HEK293 (cell line): ENCODE measurements around the gene CCR3.

ENCODE experiments used
- CTCF ChIA-PET: fragments of 350-600 bp; formaldehyde crosslinking; extraction: SDS; loops from one replicate; lab custom pipeline; 2021; ENCODE audit warnings: antibody characterized with exemption; lab: Yijun Ruan, JAX
- POLR2A ChIA-PET: fragments of 300-600 bp; formaldehyde crosslinking; extraction: SDS; loops from one replicate; lab custom pipeline; 2020; ENCODE audit warnings: antibody characterized with exemption, inconsistent platforms; lab: Yijun Ruan, JAX
- H3K27ac ChIP-seq: fragments of 200-500 bp; sonication (Bioruptor generic); 2 replicates; pipeline ENCODE4 v1.5.1; 2014; ENCODE audit warnings: low read depth, low read length, control low read depth, inconsistent platforms; ENCODE audit errors: extremely low read depth
- H3K36me3 ChIP-seq, 2 experiments: fragments of 200-500 bp in 1 of 2; sonication (Bioruptor generic) in 1 of 2; 1 replicate in 1 of 2; 2 replicates in 1 of 2; pipeline ENCODE4 v1.5.1; 2014 to 2017; ENCODE audit warnings: inconsistent platforms in 2 of 2, low read length in 2 of 2; ENCODE audit not compliant: control insufficient read depth in 2 of 2, insufficient read depth in 1 of 2
- H3K4me1 ChIP-seq: fragments of 200-500 bp; sonication (Bioruptor generic); 2 replicates; pipeline ENCODE4 v1.5.1; 2014; ENCODE audit warnings: mild to moderate bottlenecking, low read length, inconsistent platforms; ENCODE audit not compliant: control insufficient read depth, insufficient read depth
- H3K4me3 ChIP-seq: 2 replicates; pipeline ENCODE4 v1.5.1; 2011; ENCODE audit warnings: low read depth, mild to moderate bottlenecking, control low read depth, low read length, moderate library complexity
- H3K9me3 ChIP-seq: fragments of 200-500 bp; sonication (Bioruptor generic); 2 replicates; pipeline ENCODE4 v1.5.1; 2014; ENCODE audit warnings: low read depth, low read length, inconsistent platforms; ENCODE audit not compliant: control insufficient read depth, insufficient read depth
- BCL11A ChIP-seq: fragments of 450-650 bp; formaldehyde crosslinking; IDR thresholded peaks from 2 replicates; pipeline ENCODE4 v1.5.1; 2016; ENCODE audit warnings: low read depth, missing biosample characterization, missing genetic modification characterization
- EGR2 ChIP-seq: fragments of 450-650 bp; formaldehyde crosslinking; IDR thresholded peaks from 2 replicates; pipeline ENCODE4 v1.5.1; 2016; ENCODE audit warnings: low read depth, missing biosample characterization, missing genetic modification characterization
- GLI2 ChIP-seq: fragments of 450-650 bp; formaldehyde crosslinking; IDR thresholded peaks from 2 replicates; pipeline ENCODE4; 2017; ENCODE audit warnings: missing biosample characterization, missing genetic modification characterization, low read depth, borderline replicate concordance
- HOXD13 ChIP-seq: sonication (generic); formaldehyde crosslinking; IDR thresholded peaks from 2 replicates; pipeline ENCODE4 v1.8.0; 2022; ENCODE audit warnings: missing genetic modification reagents, borderline replicate concordance
- OVOL3 ChIP-seq: fragments of 450-650 bp; formaldehyde crosslinking; IDR thresholded peaks from 2 replicates; pipeline ENCODE4 v1.5.1; 2016; ENCODE audit warnings: missing biosample characterization, missing genetic modification characterization
- SETDB1 ChIP-seq: IDR thresholded peaks from one replicate; pipeline ENCODE4 v1.6.1; 2017; ENCODE audit warnings: mild to moderate bottlenecking, low read length, moderate library complexity, mixed read lengths; ENCODE audit not compliant: insufficient read length
- ZBTB20 ChIP-seq: fragments of 450-650 bp; formaldehyde crosslinking; IDR thresholded peaks from 2 replicates; pipeline ENCODE4 v1.5.1; 2016; ENCODE audit warnings: missing biosample characterization, missing genetic modification characterization
- ZNF221 ChIP-seq: fragments of 450-650 bp; formaldehyde crosslinking; IDR thresholded peaks from 2 replicates; pipeline ENCODE4 v1.5.1; 2017; ENCODE audit warnings: missing biosample characterization, missing genetic modification characterization, borderline replicate concordance
- ZNF223 ChIP-seq: fragments of 450-650 bp; formaldehyde crosslinking; IDR thresholded peaks from 2 replicates; pipeline ENCODE4 v1.5.1; 2016; ENCODE audit warnings: missing biosample characterization, missing genetic modification characterization
- ZNF366 ChIP-seq: fragments of 450-650 bp; formaldehyde crosslinking; conservative IDR thresholded peaks from 2 replicates; pipeline ENCODE4 v1.5.1; 2016; ENCODE audit warnings: missing biosample characterization, missing genetic modification characterization
- ZNF37A ChIP-seq: fragments of 450-650 bp; IDR thresholded peaks from 2 replicates; pipeline ENCODE4 v1.5.1; 2018; ENCODE audit warnings: missing biosample characterization, missing genetic modification characterization
- ZNF510 ChIP-seq: fragments of 450-650 bp; formaldehyde crosslinking; IDR thresholded peaks from 2 replicates; pipeline ENCODE4 v1.5.1; 2018; ENCODE audit warnings: mild to moderate bottlenecking, missing genetic modification characterization, missing biosample characterization; ENCODE audit not compliant: insufficient replicate concordance
- ZNF529 ChIP-seq: fragments of 450-650 bp; formaldehyde crosslinking; IDR thresholded peaks from 2 replicates; pipeline ENCODE4 v1.5.1; 2017; ENCODE audit warnings: missing genetic modification characterization, missing biosample characterization; ENCODE audit not compliant: insufficient replicate concordance
- ZNF548 ChIP-seq: fragments of 450-650 bp; formaldehyde crosslinking; IDR thresholded peaks from 2 replicates; pipeline ENCODE4 v1.5.1; 2016; ENCODE audit warnings: missing biosample characterization, missing genetic modification characterization
- ZNF558 ChIP-seq: fragments of 450-650 bp; formaldehyde crosslinking; IDR thresholded peaks from 2 replicates; pipeline ENCODE4 v1.5.1; 2016; ENCODE audit warnings: missing biosample characterization, missing genetic modification characterization
- ZNF701 ChIP-seq: fragments of 450-650 bp; formaldehyde crosslinking; IDR thresholded peaks from 2 replicates; pipeline ENCODE4 v1.5.1; 2016; ENCODE audit warnings: missing biosample characterization, missing genetic modification characterization
- ZNF768 ChIP-seq: fragments of 450-650 bp; formaldehyde crosslinking; IDR thresholded peaks from 2 replicates; pipeline ENCODE4 v1.5.1; 2018; ENCODE audit warnings: missing biosample characterization, mild to moderate bottlenecking, missing genetic modification characterization
- ZNF791 ChIP-seq: fragments of 450-650 bp; formaldehyde crosslinking; IDR thresholded peaks from 2 replicates; pipeline ENCODE4 v1.5.1; 2016; ENCODE audit warnings: missing biosample characterization, missing genetic modification characterization
- TF ChIP-seq, protein P1 (sequence below): fragments of 450-650 bp; formaldehyde crosslinking; IDR thresholded peaks from 2 replicates; pipeline ENCODE4 v1.5.1; 2017; ENCODE audit warnings: missing biosample characterization, missing genetic modification characterization
- TF ChIP-seq, protein P2 (sequence below): fragments of 450-650 bp; formaldehyde crosslinking; optimal IDR thresholded peaks from 2 replicates; pipeline ENCODE3; 2016; ENCODE audit warnings: missing biosample characterization, mild to moderate bottlenecking, missing genetic modification characterization
- TF ChIP-seq, protein P3 (sequence below): fragments of 450-650 bp; formaldehyde crosslinking; IDR thresholded peaks from 2 replicates; pipeline ENCODE4; 2016; ENCODE audit warnings: missing biosample characterization, missing genetic modification characterization
- TF ChIP-seq, protein P4 (sequence below): fragments of 450-650 bp; formaldehyde crosslinking; IDR thresholded peaks from 2 replicates; pipeline ENCODE4 v1.5.1; 2016; ENCODE audit warnings: missing biosample characterization, missing genetic modification characterization

The CCR3 gene

DNA sequence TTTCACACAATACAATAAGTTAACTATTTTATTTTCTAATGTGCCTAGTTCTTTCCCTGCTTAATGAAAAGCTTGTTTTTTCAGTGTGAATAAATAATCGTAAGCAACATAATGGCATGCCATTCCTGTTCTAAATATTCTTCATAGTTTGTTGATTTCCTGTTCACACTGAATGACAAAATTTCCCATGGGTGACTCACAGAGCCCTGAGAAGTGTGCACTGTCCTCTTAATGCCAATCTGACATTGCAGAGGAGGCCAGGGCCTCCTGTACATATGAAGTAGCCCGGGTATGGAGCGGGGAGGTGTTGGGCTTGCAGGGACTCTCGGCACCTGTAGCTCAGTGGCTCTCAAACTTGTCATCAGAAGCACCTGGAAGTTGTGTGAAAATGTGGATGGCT lies 24.3 kb downstream of the CCR3 start:
- no peaks in the 10 kb centered on the region for H3K36me3 ChIP-seq
- ChIA-PET CTCF (interaction anchor here (2.0 kb wide), 1 partner anchor 10 kb away, joined by 12 read pairs; no protein-coding TSS in a partner anchor), POLR2A (no interaction called here)
- H3K4me3 ChIP-seq: no peak overlapping the region
- no peaks in the 10 kb centered on the region for H3K9me3 ChIP-seq
- TF ChIP-seq ZNF768 (no peak), ZNF510 (tag by site-specific recombination) (no peak), ZNF221 (tag by site-specific recombination) (no peak)
- TF ChIP-seq, protein P1, sequence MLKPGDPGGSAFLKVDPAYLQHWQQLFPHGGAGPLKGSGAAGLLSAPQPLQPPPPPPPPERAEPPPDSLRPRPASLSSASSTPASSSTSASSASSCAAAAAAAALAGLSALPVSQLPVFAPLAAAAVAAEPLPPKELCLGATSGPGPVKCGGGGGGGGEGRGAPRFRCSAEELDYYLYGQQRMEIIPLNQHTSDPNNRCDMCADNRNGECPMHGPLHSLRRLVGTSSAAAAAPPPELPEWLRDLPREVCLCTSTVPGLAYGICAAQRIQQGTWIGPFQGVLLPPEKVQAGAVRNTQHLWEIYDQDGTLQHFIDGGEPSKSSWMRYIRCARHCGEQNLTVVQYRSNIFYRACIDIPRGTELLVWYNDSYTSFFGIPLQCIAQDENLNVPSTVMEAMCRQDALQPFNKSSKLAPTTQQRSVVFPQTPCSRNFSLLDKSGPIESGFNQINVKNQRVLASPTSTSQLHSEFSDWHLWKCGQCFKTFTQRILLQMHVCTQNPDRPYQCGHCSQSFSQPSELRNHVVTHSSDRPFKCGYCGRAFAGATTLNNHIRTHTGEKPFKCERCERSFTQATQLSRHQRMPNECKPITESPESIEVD (tag by site-specific recombination): no peak
- TF ChIP-seq, protein P2, sequence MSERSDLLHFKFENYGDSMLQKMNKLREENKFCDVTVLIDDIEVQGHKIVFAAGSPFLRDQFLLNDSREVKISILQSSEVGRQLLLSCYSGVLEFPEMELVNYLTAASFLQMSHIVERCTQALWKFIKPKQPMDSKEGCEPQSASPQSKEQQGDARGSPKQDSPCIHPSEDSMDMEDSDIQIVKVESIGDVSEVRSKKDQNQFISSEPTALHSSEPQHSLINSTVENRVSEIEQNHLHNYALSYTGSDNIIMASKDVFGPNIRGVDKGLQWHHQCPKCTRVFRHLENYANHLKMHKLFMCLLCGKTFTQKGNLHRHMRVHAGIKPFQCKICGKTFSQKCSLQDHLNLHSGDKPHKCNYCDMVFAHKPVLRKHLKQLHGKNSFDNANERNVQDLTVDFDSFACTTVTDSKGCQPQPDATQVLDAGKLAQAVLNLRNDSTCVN (tag by site-specific recombination): no peak
- no peaks in the 10 kb centered on the region for H3K4me1 ChIP-seq
- no peak overlapping the region for H3K27ac ChIP-seq

DNA sequence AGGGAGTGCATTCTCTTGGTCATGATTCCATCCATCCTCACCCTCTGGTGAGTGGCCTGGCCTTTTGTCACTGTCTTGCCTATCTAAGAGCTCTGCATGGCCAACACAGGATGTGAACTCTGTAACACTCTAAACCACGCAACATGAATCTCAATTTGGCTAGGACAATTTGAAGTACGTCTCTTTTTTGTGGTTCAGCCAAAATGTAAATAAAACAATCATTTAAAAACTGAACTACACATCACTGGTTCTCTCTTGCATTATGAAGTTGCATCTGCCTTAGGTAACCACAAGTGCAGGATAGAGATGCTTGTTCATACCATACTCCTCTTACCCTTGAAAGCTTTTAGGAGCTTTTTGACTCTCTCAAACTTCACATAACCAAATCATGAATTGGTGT lies 27.3 kb downstream of the CCR3 start:
- POLR2A ChIA-PET: no interaction called here
- TF ChIP-seq ZNF791 (tag by site-specific recombination) (no peak), ZNF366 (tag by site-specific recombination) (no peak), ZNF223 (tag by site-specific recombination) (no peak), OVOL3 (tag by site-specific recombination) (no peak), SETDB1 (no peak), ZNF701 (tag by site-specific recombination) (no peak)
- TF ChIP-seq, protein P3, sequence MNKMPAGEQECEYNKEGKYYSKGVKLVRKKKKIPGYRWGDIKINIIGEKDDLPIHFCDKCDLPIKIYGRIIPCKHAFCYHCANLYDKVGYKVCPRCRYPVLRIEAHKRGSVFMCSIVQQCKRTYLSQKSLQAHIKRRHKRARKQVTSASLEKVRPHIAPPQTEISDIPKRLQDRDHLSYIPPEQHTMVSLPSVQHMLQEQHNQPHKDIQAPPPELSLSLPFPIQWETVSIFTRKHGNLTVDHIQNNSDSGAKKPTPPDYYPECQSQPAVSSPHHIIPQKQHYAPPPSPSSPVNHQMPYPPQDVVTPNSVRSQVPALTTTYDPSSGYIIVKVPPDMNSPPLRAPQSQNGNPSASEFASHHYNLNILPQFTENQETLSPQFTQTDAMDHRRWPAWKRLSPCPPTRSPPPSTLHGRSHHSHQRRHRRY: no peak
- Histone ChIP-seq H3K9me3 (no peaks in the 10 kb centered on the region), H3K4me3 (no peak overlapping the region), H3K27ac (no peak overlapping the region), H3K36me3 (no peaks in the 10 kb centered on the region), H3K4me1 (no peaks in the 10 kb centered on the region)
- CTCF ChIA-PET: no interaction called here

DNA sequence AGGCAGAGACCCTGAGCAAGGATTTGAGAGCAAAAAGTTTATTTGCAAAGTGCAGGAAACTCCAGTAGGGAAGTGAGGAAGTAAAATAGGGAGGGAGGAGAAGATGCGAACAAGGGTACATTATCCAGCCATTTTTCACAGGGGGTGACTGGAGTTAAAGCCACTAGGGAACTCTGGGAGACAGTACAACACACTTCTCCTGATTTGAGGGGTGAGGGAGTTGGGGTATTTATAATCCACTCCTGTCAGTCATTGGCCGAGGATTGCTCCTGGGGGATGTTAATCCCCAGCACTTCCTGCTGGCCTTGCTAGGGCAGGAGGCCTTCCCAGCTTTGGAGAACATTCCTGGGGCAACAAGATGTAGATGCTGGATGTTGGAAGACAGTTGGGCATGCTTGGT lies 28.2 kb downstream of the CCR3 start:
- no peak overlapping the region for H3K27ac ChIP-seq
- ChIA-PET CTCF (no interaction called here), POLR2A (no interaction called here)
- H3K9me3 ChIP-seq: no peaks in the 10 kb centered on the region
- H3K4me3 ChIP-seq: no peak overlapping the region
- H3K4me1 ChIP-seq: no peaks in the 10 kb centered on the region
- no peaks in the 10 kb centered on the region for H3K36me3 ChIP-seq
- no peak for TF ChIP-seq BCL11A (tag by site-specific recombination)
- peak; percentile 72; the same call in 1 of the 2 replicates for TF ChIP-seq ZNF37A (tag by site-specific recombination)

DNA sequence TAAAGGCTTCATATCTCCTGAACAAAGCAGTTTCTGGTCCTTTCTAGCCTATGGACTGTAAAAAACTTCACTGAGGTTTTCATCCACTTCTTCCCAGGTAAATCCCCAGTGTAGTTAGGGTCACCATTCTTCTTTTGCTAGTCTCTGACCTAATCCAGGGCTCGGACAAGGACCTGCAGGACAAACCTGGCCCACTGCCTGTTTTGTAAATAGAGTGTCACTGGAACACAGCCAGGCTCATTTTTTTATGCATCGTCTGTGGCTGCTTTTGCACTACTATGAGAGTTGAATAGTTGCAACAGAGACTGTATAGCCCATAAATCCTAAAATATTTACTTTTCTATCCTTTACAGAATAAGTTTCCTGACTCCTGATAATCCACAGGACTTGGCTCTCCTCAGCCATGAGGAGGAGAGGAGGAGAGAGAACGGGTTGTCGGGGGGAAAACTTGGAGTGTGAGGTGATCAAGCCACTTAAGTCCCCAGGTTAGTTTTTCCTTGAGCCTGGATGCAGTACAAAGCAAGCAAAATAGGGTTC lies 29.0 kb downstream of the CCR3 start:
- CTCF ChIA-PET: interaction anchor here (0.6 kb wide), 1 partner anchor 180 kb away, joined by 4 read pairs; no protein-coding TSS in a partner anchor
- Histone ChIP-seq H3K36me3 (no peaks in the 10 kb centered on the region), H3K27ac (no peak overlapping the region), H3K9me3 (no peaks in the 10 kb centered on the region), H3K4me1 (no peaks in the 10 kb centered on the region), H3K4me3 (no peak overlapping the region)
- TF ChIP-seq ZNF529 (tag by site-specific recombination) (no peak), ZBTB20 (tag by site-specific recombination) (no peak), EGR2 (tag by site-specific recombination) (no peak), ZNF558 (no peak), HOXD13 (CRISPR knock-in tag) (no peak), GLI2 (tag by site-specific recombination) (no peak), ZNF223 (tag by site-specific recombination) (no peak), ZNF548 (tag by site-specific recombination) (no peak)
- TF ChIP-seq, protein P4, sequence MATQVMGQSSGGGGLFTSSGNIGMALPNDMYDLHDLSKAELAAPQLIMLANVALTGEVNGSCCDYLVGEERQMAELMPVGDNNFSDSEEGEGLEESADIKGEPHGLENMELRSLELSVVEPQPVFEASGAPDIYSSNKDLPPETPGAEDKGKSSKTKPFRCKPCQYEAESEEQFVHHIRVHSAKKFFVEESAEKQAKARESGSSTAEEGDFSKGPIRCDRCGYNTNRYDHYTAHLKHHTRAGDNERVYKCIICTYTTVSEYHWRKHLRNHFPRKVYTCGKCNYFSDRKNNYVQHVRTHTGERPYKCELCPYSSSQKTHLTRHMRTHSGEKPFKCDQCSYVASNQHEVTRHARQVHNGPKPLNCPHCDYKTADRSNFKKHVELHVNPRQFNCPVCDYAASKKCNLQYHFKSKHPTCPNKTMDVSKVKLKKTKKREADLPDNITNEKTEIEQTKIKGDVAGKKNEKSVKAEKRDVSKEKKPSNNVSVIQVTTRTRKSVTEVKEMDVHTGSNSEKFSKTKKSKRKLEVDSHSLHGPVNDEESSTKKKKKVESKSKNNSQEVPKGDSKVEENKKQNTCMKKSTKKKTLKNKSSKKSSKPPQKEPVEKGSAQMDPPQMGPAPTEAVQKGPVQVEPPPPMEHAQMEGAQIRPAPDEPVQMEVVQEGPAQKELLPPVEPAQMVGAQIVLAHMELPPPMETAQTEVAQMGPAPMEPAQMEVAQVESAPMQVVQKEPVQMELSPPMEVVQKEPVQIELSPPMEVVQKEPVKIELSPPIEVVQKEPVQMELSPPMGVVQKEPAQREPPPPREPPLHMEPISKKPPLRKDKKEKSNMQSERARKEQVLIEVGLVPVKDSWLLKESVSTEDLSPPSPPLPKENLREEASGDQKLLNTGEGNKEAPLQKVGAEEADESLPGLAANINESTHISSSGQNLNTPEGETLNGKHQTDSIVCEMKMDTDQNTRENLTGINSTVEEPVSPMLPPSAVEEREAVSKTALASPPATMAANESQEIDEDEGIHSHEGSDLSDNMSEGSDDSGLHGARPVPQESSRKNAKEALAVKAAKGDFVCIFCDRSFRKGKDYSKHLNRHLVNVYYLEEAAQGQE (tag by site-specific recombination): no peak
- POLR2A ChIA-PET: no interaction called here
